Measurements from ENCODE around the gene ONECUT2.
A peak's percentile ranks its signal among the peaks of the same experiment; 100 is the strongest.

The ONECUT2 gene

GRCh38 chr18:57423821-57424220 is 11.4 kb upstream of the ONECUT2 start:
- Histone ChIP-seq H3K4me1 (ENCODE audit: control insufficient read depth, insufficient read depth, low read length) (no peaks in the 10 kb centered on the region), H3K27me3 (ENCODE audit: control insufficient read depth, insufficient read depth, low read length) (peaks cover 39% of the 10 kb centered on the region), H3K4me3 (ENCODE audit: low read length) (no peak overlapping the region), H3K9me3 (replicated peaks; ENCODE audit: low read length) (no peaks in the 10 kb centered on the region), H3K36me3 (ENCODE audit: insufficient read depth, low read length) (no peaks in the 10 kb centered on the region), H3K4me2 (ENCODE audit: low read length) (no peak overlapping the region), H3K9ac (ENCODE audit: low read depth, low read length) (no peak overlapping the region)

GRCh38 chr18:57425096-57425495 is 10.1 kb upstream of the ONECUT2 start:
- no peak overlapping the region for H3K4me2 ChIP-seq (ENCODE audit: low read length)

GRCh38 chr18:57426187-57426586 is 9.0 kb upstream of the ONECUT2 start:
- peaks cover 62% of the 10 kb centered on the region for H3K27me3 ChIP-seq (ENCODE audit: control insufficient read depth, insufficient read depth, low read length)
- no peak overlapping the region for H3K9ac ChIP-seq (ENCODE audit: low read depth, low read length)
- H3K9me3 ChIP-seq (replicated peaks; ENCODE audit: low read length) = no peaks in the 10 kb centered on the region
- H3K36me3 ChIP-seq (ENCODE audit: insufficient read depth, low read length) = no peaks in the 10 kb centered on the region
- H3K4me2 ChIP-seq (ENCODE audit: low read length) = no peak overlapping the region
- H3K4me1 ChIP-seq (ENCODE audit: control insufficient read depth, insufficient read depth, low read length) = no peaks in the 10 kb centered on the region
- no peak overlapping the region for H3K4me3 ChIP-seq (ENCODE audit: low read length)

More at GRCh38 chr18:57425096-57425495, 10.1 kb upstream of the ONECUT2 start:
- no peaks in the 10 kb centered on the region for H3K36me3 ChIP-seq (ENCODE audit: insufficient read depth, low read length)
- H3K27me3 ChIP-seq (ENCODE audit: control insufficient read depth, insufficient read depth, low read length) = peaks cover 51% of the 10 kb centered on the region
- H3K9me3 ChIP-seq (replicated peaks; ENCODE audit: low read length) = no peaks in the 10 kb centered on the region
- no peaks in the 10 kb centered on the region for H3K4me1 ChIP-seq (ENCODE audit: control insufficient read depth, insufficient read depth, low read length)
- H3K9ac ChIP-seq (ENCODE audit: low read depth, low read length) = no peak overlapping the region
- H3K4me3 ChIP-seq (ENCODE audit: low read length) = no peak overlapping the region

GRCh38 chr18:57427429-57428201 is 7.6 kb upstream of the ONECUT2 start:
- no peaks in the 10 kb centered on the region for H3K4me1 ChIP-seq (ENCODE audit: control insufficient read depth, insufficient read depth, low read length)
- no peak overlapping the region for H3K9ac ChIP-seq (ENCODE audit: low read depth, low read length)
- H3K36me3 ChIP-seq (ENCODE audit: insufficient read depth, low read length) = no peaks in the 10 kb centered on the region
- H3K9me3 ChIP-seq (replicated peaks; ENCODE audit: low read length) = no peaks in the 10 kb centered on the region
- H3K4me2 ChIP-seq (ENCODE audit: low read length) = no peak overlapping the region
- peaks cover 72% of the 10 kb centered on the region for H3K27me3 ChIP-seq (ENCODE audit: control insufficient read depth, insufficient read depth, low read length)
- H3K4me3 ChIP-seq (ENCODE audit: low read length) = no peak overlapping the region

GRCh38 chr18:57428221-57429150 is 6.7 kb upstream of the ONECUT2 start:
- Histone ChIP-seq H3K9me3 (replicated peaks; ENCODE audit: low read length) (no peaks in the 10 kb centered on the region), H3K36me3 (ENCODE audit: insufficient read depth, low read length) (no peaks in the 10 kb centered on the region), H3K9ac (ENCODE audit: low read depth, low read length) (no peak overlapping the region), H3K4me3 (ENCODE audit: low read length) (no peak overlapping the region), H3K27me3 (ENCODE audit: control insufficient read depth, insufficient read depth, low read length) (peaks cover 80% of the 10 kb centered on the region), H3K4me2 (ENCODE audit: low read length) (peak overlapping the region; percentile 16), H3K4me1 (ENCODE audit: control insufficient read depth, insufficient read depth, low read length) (no peaks in the 10 kb centered on the region)

- Histone ChIP-seq H3K4me2 (ENCODE audit: low read length) (peak overlapping the region; percentile 52), H3K4me3 (ENCODE audit: low read length) (no peak overlapping the region), H3K36me3 (ENCODE audit: insufficient read depth, low read length) (no peaks in the 10 kb centered on the region), H3K27me3 (ENCODE audit: control insufficient read depth, insufficient read depth, low read length) (peaks cover 89% of the 10 kb centered on the region), H3K4me1 (ENCODE audit: control insufficient read depth, insufficient read depth, low read length) (peaks cover 3% of the 10 kb centered on the region), H3K9ac (ENCODE audit: low read depth, low read length) (no peak overlapping the region), H3K9me3 (replicated peaks; ENCODE audit: low read length) (no peaks in the 10 kb centered on the region)
Measured at GRCh38 chr18:57429167-57430078, 5.8 kb upstream of the ONECUT2 start.

GRCh38 chr18:57430079-57431001 is 4.8 kb upstream of the ONECUT2 start:
- no peaks in the 10 kb centered on the region for H3K9me3 ChIP-seq (replicated peaks; ENCODE audit: low read length)
- H3K27me3 ChIP-seq (ENCODE audit: control insufficient read depth, insufficient read depth, low read length) = peaks cover 87% of the 10 kb centered on the region
- no peak overlapping the region for H3K4me3 ChIP-seq (ENCODE audit: low read length)
- peaks cover 9% of the 10 kb centered on the region for H3K4me1 ChIP-seq (ENCODE audit: control insufficient read depth, insufficient read depth, low read length)
- no peaks in the 10 kb centered on the region for H3K36me3 ChIP-seq (ENCODE audit: insufficient read depth, low read length)
- H3K9ac ChIP-seq (ENCODE audit: low read depth, low read length) = no peak overlapping the region
- H3K4me2 ChIP-seq (ENCODE audit: low read length) = peak overlapping the region; percentile 52

GRCh38 chr18:57431002-57431382 is 4.2 kb upstream of the ONECUT2 start:
- no peaks in the 10 kb centered on the region for H3K9me3 ChIP-seq (replicated peaks; ENCODE audit: low read length)
- peaks cover 89% of the 10 kb centered on the region for H3K27me3 ChIP-seq (ENCODE audit: control insufficient read depth, insufficient read depth, low read length)
- H3K4me1 ChIP-seq (ENCODE audit: control insufficient read depth, insufficient read depth, low read length) = peaks cover 9% of the 10 kb centered on the region
- no peak overlapping the region for H3K9ac ChIP-seq (ENCODE audit: low read depth, low read length)
- no peaks in the 10 kb centered on the region for H3K36me3 ChIP-seq (ENCODE audit: insufficient read depth, low read length)
- no peak overlapping the region for H3K4me3 ChIP-seq (ENCODE audit: low read length)
- no peak overlapping the region for H3K4me2 ChIP-seq (ENCODE audit: low read length)

- no peak overlapping the region for H3K9ac ChIP-seq (ENCODE audit: low read depth, low read length)
Measured at GRCh38 chr18:57431467-57432080, 3.6 kb upstream of the ONECUT2 start.

GRCh38 chr18:57432140-57432539 is 3.0 kb upstream of the ONECUT2 start:
- Histone ChIP-seq H3K9ac (ENCODE audit: low read depth, low read length) (no peak overlapping the region), H3K4me1 (ENCODE audit: control insufficient read depth, insufficient read depth, low read length) (peaks cover 9% of the 10 kb centered on the region), H3K4me3 (ENCODE audit: low read length) (no peak overlapping the region), H3K9me3 (replicated peaks; ENCODE audit: low read length) (no peaks in the 10 kb centered on the region), H3K36me3 (ENCODE audit: insufficient read depth, low read length) (no peaks in the 10 kb centered on the region), H3K27me3 (ENCODE audit: control insufficient read depth, insufficient read depth, low read length) (peaks cover 88% of the 10 kb centered on the region), H3K4me2 (ENCODE audit: low read length) (no peak overlapping the region)

More at GRCh38 chr18:57431467-57432080, 3.6 kb upstream of the ONECUT2 start:
- peaks cover 89% of the 10 kb centered on the region for H3K27me3 ChIP-seq (ENCODE audit: control insufficient read depth, insufficient read depth, low read length)
- H3K9me3 ChIP-seq (replicated peaks; ENCODE audit: low read length) = no peaks in the 10 kb centered on the region
- no peaks in the 10 kb centered on the region for H3K36me3 ChIP-seq (ENCODE audit: insufficient read depth, low read length)
- H3K4me3 ChIP-seq (ENCODE audit: low read length) = no peak overlapping the region
- peaks cover 9% of the 10 kb centered on the region for H3K4me1 ChIP-seq (ENCODE audit: control insufficient read depth, insufficient read depth, low read length)
- no peak overlapping the region for H3K4me2 ChIP-seq (ENCODE audit: low read length)
